Measurements from ENCODE around the gene GPR39.

Gene GPR39

GRCh38 chr2:132623096-132623839, 206.7 kb downstream of the GPR39 start:
- Histone ChIP-seq H3K9me3 (no peaks in the 10 kb centered on the region), H3K27ac (no peak overlapping the region), H3K27me3 (no peaks in the 10 kb centered on the region), H3K4me1 (no peaks in the 10 kb centered on the region), H3K4me3 (no peak overlapping the region), H3K36me3 (no peaks in the 10 kb centered on the region)
- DNase-seq: peak in 1 of 2 donors; percentile 47
- intact Hi-C loops (cut with DNase I; ENCODE audit: low total_unique reads): no loop called here
- no peak for TF ChIP-seq CTCF (IDR thresholded peaks at IDR 0.05)

- Histone ChIP-seq H3K27me3 (no peaks in the 10 kb centered on the region), H3K9me3 (no peaks in the 10 kb centered on the region), H3K4me1 (no peaks in the 10 kb centered on the region), H3K27ac (no peak overlapping the region), H3K4me3 (no peak overlapping the region), H3K36me3 (no peaks in the 10 kb centered on the region)
- intact Hi-C loops (cut with DNase I; ENCODE audit: low total_unique reads): loop anchor here (5.0 kb wide), 1 partner anchor 1520 kb away; no protein-coding TSS in a partner anchor
- no peak for DNase-seq
- TF ChIP-seq CTCF (IDR thresholded peaks at IDR 0.05): no peak
These were observed 210.9 kb downstream of the GPR39 start for GRCh38 chr2:132627536-132627935.

- no peaks in the 10 kb centered on the region for H3K36me3 ChIP-seq
- H3K4me1 ChIP-seq: no peaks in the 10 kb centered on the region
- no peak overlapping the region for H3K4me3 ChIP-seq
- no peaks in the 10 kb centered on the region for H3K27me3 ChIP-seq
- intact Hi-C loops (cut with DNase I; ENCODE audit: low total_unique reads): no loop called here
- H3K9me3 ChIP-seq: no peaks in the 10 kb centered on the region
- no peak overlapping the region for H3K27ac ChIP-seq
- TF ChIP-seq CTCF (IDR thresholded peaks at IDR 0.05): no peak
- DNase-seq: no peak
These were observed 215.5 kb downstream of the GPR39 start for GRCh38 chr2:132632000-132632649.

GRCh38 chr2:132633635-132634034, 217.0 kb downstream of the GPR39 start:
- H3K4me3 ChIP-seq: no peak overlapping the region
- no peaks in the 10 kb centered on the region for H3K36me3 ChIP-seq
- intact Hi-C loops (cut with DNase I; ENCODE audit: low total_unique reads): no loop called here
- H3K9me3 ChIP-seq: no peaks in the 10 kb centered on the region
- H3K27me3 ChIP-seq: no peaks in the 10 kb centered on the region
- TF ChIP-seq CTCF (IDR thresholded peaks at IDR 0.05): no peak
- no peak for DNase-seq
- H3K27ac ChIP-seq: no peak overlapping the region
- H3K4me1 ChIP-seq: no peaks in the 10 kb centered on the region

- Histone ChIP-seq H3K9me3 (no peaks in the 10 kb centered on the region), H3K27ac (no peak overlapping the region), H3K4me1 (no peaks in the 10 kb centered on the region), H3K4me3 (no peak overlapping the region), H3K36me3 (no peaks in the 10 kb centered on the region), H3K27me3 (no peaks in the 10 kb centered on the region)
- DNase-seq: no peak
- intact Hi-C loops (cut with DNase I; ENCODE audit: low total_unique reads): no loop called here
- TF ChIP-seq CTCF (IDR thresholded peaks at IDR 0.05): no peak
These were observed 219.7 kb downstream of the GPR39 start for GRCh38 chr2:132636346-132636745.

All from tibial artery (tissue), 4 donors.